Measurements from ENCODE around the gene CHSY3. TPM values are rescaled to one million over a fixed set of nuclear protein-coding genes. Genes with fewer than 3 reads are reported as not detected.

Gene CHSY3
- total and polyA plus RNA-seq, 2 experiments from 2014 or later: 0.44 to 3.0 TPM

DNA sequence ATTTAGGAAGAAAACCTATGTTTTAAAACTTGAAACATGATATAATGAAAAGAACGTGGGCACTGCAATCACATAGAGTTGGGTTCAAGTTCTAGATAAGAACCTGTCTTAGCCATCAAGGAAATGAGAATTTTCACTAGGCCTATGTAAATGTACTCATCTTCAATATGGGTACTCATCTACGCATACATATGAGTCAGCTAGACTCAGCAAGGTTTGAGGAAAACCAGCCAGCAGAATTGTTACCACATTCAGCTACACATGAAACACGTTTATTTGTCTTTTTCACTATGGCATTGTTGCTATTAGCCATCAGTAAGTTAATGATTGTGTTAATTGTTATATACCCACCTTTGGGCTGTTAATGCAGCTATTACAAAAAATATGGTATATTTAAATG lies 146.3 kb downstream of the CHSY3 start:
- H3K27me3 Mint-ChIP-seq (ENCODE audit: insufficient read depth, low read depth, poor library complexity): no peaks in the 10 kb centered on the region
- no peak overlapping the region for H2AFZ ChIP-seq
- no peak overlapping the region for H3K4me3 ChIP-seq
- H3K36me3 ChIP-seq (ENCODE audit: insufficient read depth): no peaks in the 10 kb centered on the region
- H3K4me1 Mint-ChIP-seq: peaks cover 2% of the 10 kb centered on the region; the same call in 1 of the 3 replicates
- H3K27ac ChIP-seq (ENCODE audit: low read depth): no peak overlapping the region
- H3K9me3 Mint-ChIP-seq: no peaks in the 10 kb centered on the region
- no peaks in the 10 kb centered on the region for H3K36me3 Mint-ChIP-seq (ENCODE audit: low read depth)
- H3K27me3 ChIP-seq (ENCODE audit: insufficient read depth): no peaks in the 10 kb centered on the region
- no peaks in the 10 kb centered on the region for H3K79me2 ChIP-seq (replicated peaks; ENCODE audit: insufficient read depth)
- H3F3A ChIP-seq (replicated peaks; ENCODE audit: low read depth): no peaks in the 10 kb centered on the region
- H3K4me2 ChIP-seq: no peak overlapping the region
- H4K20me1 ChIP-seq (replicated peaks; ENCODE audit: insufficient read depth): no peaks in the 10 kb centered on the region
- ATAC-seq (no peak), DNase-seq (ENCODE audit: low spot score) (no peak)
- TF ChIP-seq EZH2 (IDR thresholded peaks at IDR 0.05; ENCODE audit: low read depth, unreplicated experiment): no peak
- no peak for TF ChIP-seq CTCF (conservative IDR thresholded peaks at IDR 0.05; ENCODE audit: low read depth in 2 of 2)
- TF ChIP-seq, protein P1, sequence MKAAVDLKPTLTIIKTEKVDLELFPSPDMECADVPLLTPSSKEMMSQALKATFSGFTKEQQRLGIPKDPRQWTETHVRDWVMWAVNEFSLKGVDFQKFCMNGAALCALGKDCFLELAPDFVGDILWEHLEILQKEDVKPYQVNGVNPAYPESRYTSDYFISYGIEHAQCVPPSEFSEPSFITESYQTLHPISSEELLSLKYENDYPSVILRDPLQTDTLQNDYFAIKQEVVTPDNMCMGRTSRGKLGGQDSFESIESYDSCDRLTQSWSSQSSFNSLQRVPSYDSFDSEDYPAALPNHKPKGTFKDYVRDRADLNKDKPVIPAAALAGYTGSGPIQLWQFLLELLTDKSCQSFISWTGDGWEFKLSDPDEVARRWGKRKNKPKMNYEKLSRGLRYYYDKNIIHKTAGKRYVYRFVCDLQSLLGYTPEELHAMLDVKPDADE (IDR thresholded peaks at IDR 0.05): no peak
- no peak for TF ChIP-seq POLR2AphosphoS5 (IDR thresholded peaks at IDR 0.05; ENCODE audit: low read depth)
- no peak for TF ChIP-seq ZNF331 (CRISPR knock-in tag; IDR thresholded peaks at IDR 0.05; ENCODE audit: low read depth)
- TF ChIP-seq NANOG (IDR thresholded peaks at IDR 0.05; ENCODE audit: borderline replicate concordance): no peak
- TF ChIP-seq, protein P2, sequence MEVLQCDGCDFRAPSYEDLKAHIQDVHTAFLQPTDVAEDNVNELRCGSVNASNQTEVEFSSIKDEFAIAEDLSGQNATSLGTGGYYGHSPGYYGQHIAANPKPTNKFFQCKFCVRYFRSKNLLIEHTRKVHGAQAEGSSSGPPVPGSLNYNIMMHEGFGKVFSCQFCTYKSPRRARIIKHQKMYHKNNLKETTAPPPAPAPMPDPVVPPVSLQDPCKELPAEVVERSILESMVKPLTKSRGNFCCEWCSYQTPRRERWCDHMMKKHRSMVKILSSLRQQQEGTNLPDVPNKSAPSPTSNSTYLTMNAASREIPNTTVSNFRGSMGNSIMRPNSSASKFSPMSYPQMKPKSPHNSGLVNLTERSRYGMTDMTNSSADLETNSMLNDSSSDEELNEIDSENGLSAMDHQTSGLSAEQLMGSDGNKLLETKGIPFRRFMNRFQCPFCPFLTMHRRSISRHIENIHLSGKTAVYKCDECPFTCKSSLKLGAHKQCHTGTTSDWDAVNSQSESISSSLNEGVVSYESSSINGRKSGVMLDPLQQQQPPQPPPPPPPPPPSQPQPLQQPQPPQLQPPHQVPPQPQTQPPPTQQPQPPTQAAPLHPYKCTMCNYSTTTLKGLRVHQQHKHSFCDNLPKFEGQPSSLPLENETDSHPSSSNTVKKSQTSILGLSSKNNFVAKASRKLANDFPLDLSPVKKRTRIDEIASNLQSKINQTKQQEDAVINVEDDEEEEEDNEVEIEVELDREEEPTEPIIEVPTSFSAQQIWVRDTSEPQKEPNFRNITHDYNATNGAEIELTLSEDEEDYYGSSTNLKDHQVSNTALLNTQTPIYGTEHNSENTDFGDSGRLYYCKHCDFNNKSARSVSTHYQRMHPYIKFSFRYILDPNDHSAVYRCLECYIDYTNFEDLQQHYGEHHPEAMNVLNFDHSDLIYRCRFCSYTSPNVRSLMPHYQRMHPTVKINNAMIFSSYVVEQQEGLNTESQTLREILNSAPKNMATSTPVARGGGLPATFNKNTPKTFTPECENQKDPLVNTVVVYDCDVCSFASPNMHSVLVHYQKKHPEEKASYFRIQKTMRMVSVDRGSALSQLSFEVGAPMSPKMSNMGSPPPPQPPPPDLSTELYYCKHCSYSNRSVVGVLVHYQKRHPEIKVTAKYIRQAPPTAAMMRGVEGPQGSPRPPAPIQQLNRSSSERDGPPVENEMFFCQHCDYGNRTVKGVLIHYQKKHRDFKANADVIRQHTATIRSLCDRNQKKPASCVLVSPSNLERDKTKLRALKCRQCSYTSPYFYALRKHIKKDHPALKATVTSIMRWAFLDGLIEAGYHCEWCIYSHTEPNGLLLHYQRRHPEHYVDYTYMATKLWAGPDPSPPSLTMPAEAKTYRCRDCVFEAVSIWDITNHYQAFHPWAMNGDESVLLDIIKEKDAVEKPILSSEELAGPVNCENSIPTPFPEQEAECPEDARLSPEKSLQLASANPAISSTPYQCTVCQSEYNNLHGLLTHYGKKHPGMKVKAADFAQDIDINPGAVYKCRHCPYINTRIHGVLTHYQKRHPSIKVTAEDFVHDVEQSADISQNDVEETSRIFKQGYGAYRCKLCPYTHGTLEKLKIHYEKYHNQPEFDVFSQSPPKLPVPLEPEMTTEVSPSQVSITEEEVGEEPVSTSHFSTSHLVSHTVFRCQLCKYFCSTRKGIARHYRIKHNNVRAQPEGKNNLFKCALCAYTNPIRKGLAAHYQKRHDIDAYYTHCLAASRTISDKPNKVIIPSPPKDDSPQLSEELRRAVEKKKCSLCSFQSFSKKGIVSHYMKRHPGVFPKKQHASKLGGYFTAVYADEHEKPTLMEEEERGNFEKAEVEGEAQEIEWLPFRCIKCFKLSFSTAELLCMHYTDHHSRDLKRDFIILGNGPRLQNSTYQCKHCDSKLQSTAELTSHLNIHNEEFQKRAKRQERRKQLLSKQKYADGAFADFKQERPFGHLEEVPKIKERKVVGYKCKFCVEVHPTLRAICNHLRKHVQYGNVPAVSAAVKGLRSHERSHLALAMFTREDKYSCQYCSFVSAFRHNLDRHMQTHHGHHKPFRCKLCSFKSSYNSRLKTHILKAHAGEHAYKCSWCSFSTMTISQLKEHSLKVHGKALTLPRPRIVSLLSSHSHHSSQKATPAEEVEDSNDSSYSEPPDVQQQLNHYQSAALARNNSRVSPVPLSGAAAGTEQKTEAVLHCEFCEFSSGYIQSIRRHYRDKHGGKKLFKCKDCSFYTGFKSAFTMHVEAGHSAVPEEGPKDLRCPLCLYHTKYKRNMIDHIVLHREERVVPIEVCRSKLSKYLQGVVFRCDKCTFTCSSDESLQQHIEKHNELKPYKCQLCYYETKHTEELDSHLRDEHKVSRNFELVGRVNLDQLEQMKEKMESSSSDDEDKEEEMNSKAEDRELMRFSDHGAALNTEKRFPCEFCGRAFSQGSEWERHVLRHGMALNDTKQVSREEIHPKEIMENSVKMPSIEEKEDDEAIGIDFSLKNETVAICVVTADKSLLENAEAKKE (CRISPR knock-in tag; IDR thresholded peaks at IDR 0.05): no peak
- TF ChIP-seq JUNB (IDR thresholded peaks at IDR 0.05; ENCODE audit: unreplicated experiment): no peak
- TF ChIP-seq STAT1 (IDR thresholded peaks at IDR 0.05; ENCODE audit: unreplicated experiment): no peak
- TF ChIP-seq EZH2phosphoT487 (IDR thresholded peaks at IDR 0.05; ENCODE audit: unreplicated experiment): no peak
- TF ChIP-seq, protein P3, sequence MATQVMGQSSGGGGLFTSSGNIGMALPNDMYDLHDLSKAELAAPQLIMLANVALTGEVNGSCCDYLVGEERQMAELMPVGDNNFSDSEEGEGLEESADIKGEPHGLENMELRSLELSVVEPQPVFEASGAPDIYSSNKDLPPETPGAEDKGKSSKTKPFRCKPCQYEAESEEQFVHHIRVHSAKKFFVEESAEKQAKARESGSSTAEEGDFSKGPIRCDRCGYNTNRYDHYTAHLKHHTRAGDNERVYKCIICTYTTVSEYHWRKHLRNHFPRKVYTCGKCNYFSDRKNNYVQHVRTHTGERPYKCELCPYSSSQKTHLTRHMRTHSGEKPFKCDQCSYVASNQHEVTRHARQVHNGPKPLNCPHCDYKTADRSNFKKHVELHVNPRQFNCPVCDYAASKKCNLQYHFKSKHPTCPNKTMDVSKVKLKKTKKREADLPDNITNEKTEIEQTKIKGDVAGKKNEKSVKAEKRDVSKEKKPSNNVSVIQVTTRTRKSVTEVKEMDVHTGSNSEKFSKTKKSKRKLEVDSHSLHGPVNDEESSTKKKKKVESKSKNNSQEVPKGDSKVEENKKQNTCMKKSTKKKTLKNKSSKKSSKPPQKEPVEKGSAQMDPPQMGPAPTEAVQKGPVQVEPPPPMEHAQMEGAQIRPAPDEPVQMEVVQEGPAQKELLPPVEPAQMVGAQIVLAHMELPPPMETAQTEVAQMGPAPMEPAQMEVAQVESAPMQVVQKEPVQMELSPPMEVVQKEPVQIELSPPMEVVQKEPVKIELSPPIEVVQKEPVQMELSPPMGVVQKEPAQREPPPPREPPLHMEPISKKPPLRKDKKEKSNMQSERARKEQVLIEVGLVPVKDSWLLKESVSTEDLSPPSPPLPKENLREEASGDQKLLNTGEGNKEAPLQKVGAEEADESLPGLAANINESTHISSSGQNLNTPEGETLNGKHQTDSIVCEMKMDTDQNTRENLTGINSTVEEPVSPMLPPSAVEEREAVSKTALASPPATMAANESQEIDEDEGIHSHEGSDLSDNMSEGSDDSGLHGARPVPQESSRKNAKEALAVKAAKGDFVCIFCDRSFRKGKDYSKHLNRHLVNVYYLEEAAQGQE (IDR thresholded peaks at IDR 0.05; ENCODE audit: unreplicated experiment): no peak
- no peak for TF ChIP-seq CREB1 (CRISPR knock-in tag; IDR thresholded peaks at IDR 0.05; ENCODE audit: low read depth)
- TF ChIP-seq ZNF114 (CRISPR knock-in tag; IDR thresholded peaks at IDR 0.05): no peak
- H3K4me3 Mint-ChIP-seq: no peak overlapping the region
- H3K27ac Mint-ChIP-seq: no peak overlapping the region
- H3K4me1 ChIP-seq (ENCODE audit: insufficient read depth): no peaks in the 10 kb centered on the region
- no peaks in the 10 kb centered on the region for H3K9me2 ChIP-seq (ENCODE audit: insufficient read depth)

Measured in GM23338 (cell line).